CD14-positive monocyte (primary cell): ENCODE results near the gene UHMK1. TPM values are rescaled to one million over a fixed set of nuclear protein-coding genes. Genes with fewer than 3 reads are reported as not detected.
A peak's percentile ranks its signal among the peaks of the same experiment; 100 is the strongest.

Experiments used
- DNase-seq, 3 donors: peaks; one replicate each; pipeline ENCODE4 v3.0.0-alpha.2; 2011 to 2022
- H2AFZ ChIP-seq: 2 replicates; pipeline ENCODE4 v1.6.0; 2012; ENCODE audit warnings: mild to moderate bottlenecking, low read depth, low read length, inconsistent platforms; ENCODE audit not compliant: insufficient read depth, poor library complexity, severe bottlenecking
- H3K27ac ChIP-seq, 2 donors: 1 replicate in 1 of 2; 2 replicates in 1 of 2; pipeline ENCODE4 v1.5.1; 2012 to 2013; ENCODE audit warnings: low read length in 2 of 2, control low read depth in 1 of 2, inconsistent platforms in 1 of 2, low read depth in 1 of 2, mild to moderate bottlenecking in 1 of 2
- H3K27me3 ChIP-seq, 2 donors: one replicate each; pipeline versions ENCODE4 v1.6.0 to v1.6.1; 2011 to 2013; ENCODE audit warnings: low read length in 2 of 2; ENCODE audit not compliant: control insufficient read depth in 2 of 2, insufficient read depth in 2 of 2
- H3K36me3 ChIP-seq, 2 donors: replicated peaks in 1 of 2; 1 replicate in 1 of 2; 2 replicates in 1 of 2; pipeline versions ENCODE4 v1.5.1 to v1.6.1; 2012 to 2013; ENCODE audit warnings: low read length in 2 of 2, control low read depth in 1 of 2, inconsistent platforms in 1 of 2, mild to moderate bottlenecking in 1 of 2; ENCODE audit not compliant: insufficient read depth in 2 of 2, control insufficient read depth in 1 of 2
- H3K4me1 ChIP-seq, 2 donors: 1 replicate in 1 of 2; 2 replicates in 1 of 2; pipeline versions ENCODE4 v1.5.1 to v1.6.1; 2012 to 2013; ENCODE audit warnings: low read length in 2 of 2, control low read depth in 1 of 2, inconsistent platforms in 1 of 2, mild to moderate bottlenecking in 1 of 2, moderate library complexity in 1 of 2; ENCODE audit not compliant: insufficient read depth in 2 of 2, control insufficient read depth in 1 of 2
- H3K4me2 ChIP-seq: replicated peaks from 2 replicates; pipeline ENCODE3; 2012; ENCODE audit warnings: low read length, moderate library complexity, mild to moderate bottlenecking; ENCODE audit not compliant: poor library complexity, severe bottlenecking; ENCODE audit errors: extremely low read depth
- H3K4me3 ChIP-seq, 3 experiments: fragments of 200-600 bp in 1 of 3; sonication (generic) in 1 of 3; replicated peaks in 1 of 3; 1 replicate in 2 of 3; 2 replicates in 1 of 3; pipeline ENCODE4 v1.5.1; 2011 to 2013; ENCODE audit warnings: low read length in 3 of 3, mild to moderate bottlenecking in 3 of 3, control low read depth in 2 of 3, low read depth in 2 of 3, inconsistent platforms in 1 of 3, moderate library complexity in 1 of 3
- H3K79me2 ChIP-seq: 2 replicates; pipeline ENCODE4 v1.6.0; 2012; ENCODE audit warnings: mild to moderate bottlenecking, control low read depth, inconsistent platforms, low read length, moderate library complexity; ENCODE audit not compliant: insufficient read depth
- H3K9ac ChIP-seq: 2 replicates; pipeline ENCODE4 v1.6.0; 2017; ENCODE audit warnings: low read length, mild to moderate bottlenecking; ENCODE audit not compliant: insufficient read depth, poor library complexity, severe bottlenecking
- H3K9me3 ChIP-seq, 2 donors: replicated peaks in 1 of 2; 1 replicate in 1 of 2; 2 replicates in 1 of 2; pipeline versions ENCODE4 v1.5.1 to v1.6.1; 2012 to 2013; ENCODE audit warnings: low read length in 2 of 2, control low read depth in 1 of 2; ENCODE audit not compliant: control insufficient read depth in 1 of 2, insufficient read depth in 1 of 2
- H4K20me1 ChIP-seq: 2 replicates; pipeline ENCODE4 v1.6.0; 2012; ENCODE audit warnings: mild to moderate bottlenecking, low read length, control low read depth, moderate library complexity; ENCODE audit not compliant: insufficient read depth
- H3K27ac Mint-ChIP-seq, 7 donors: one replicate each; pipeline ENCODE4 v1.8.0; 2020; ENCODE audit warnings: mild to moderate bottlenecking in 7 of 7, mixed read lengths in 7 of 7, moderate library complexity in 6 of 7, inconsistent platforms in 2 of 7
- H3K27me3 Mint-ChIP-seq, 3 donors: one replicate each; pipeline ENCODE4 v1.8.0; 2021 to 2022; ENCODE audit warnings: low read depth in 3 of 3, mild to moderate bottlenecking in 3 of 3, mixed read lengths in 3 of 3, moderate library complexity in 3 of 3, inconsistent platforms in 1 of 3
- H3K36me3 Mint-ChIP-seq, 2 donors: one replicate each; pipeline ENCODE4 v1.8.0; 2020; ENCODE audit warnings: mixed read lengths in 2 of 2, inconsistent platforms in 1 of 2, mild to moderate bottlenecking in 1 of 2
- H3K4me1 Mint-ChIP-seq: one replicate; pipeline ENCODE4 v1.8.0; 2020; ENCODE audit warnings: mild to moderate bottlenecking, mixed read lengths
- H3K4me3 Mint-ChIP-seq, 2 donors: one replicate each; pipeline ENCODE4 v1.8.0; 2020; ENCODE audit warnings: mild to moderate bottlenecking in 2 of 2, mixed read lengths in 2 of 2, moderate library complexity in 1 of 2
- H3K9me3 Mint-ChIP-seq, 7 donors: one replicate each; pipeline ENCODE4 v1.8.0; 2020 to 2022; ENCODE audit warnings: mixed read lengths in 7 of 7, mild to moderate bottlenecking in 6 of 7, moderate library complexity in 6 of 7, inconsistent platforms in 2 of 7
- CTCF ChIP-seq: fragments of 200-600 bp; IDR thresholded peaks from one replicate; pipeline ENCODE4 v1.8.0; 2022; ENCODE audit warnings: antibody characterized with exemption, mild to moderate bottlenecking
- WGBS: methylation state at CpG from one replicate; pipeline ENCODE4 v1.1.5; 2013; ENCODE audit warnings: missing lambda C conversion rate; ENCODE audit not compliant: insufficient coverage; 5-methylcytosine and 5-hydroxymethylcytosine counted together
- intact Hi-C, 2 donors: fragments of 100-400 bp; cut with micrococcal nuclease; formaldehyde crosslinking; loops; one replicate each; pipeline versions ENCODE4 v1.15.0 to v1.15.1; 2023
- polyA plus RNA-seq, 3 donors: library from polyadenylated mRNA; depleted of rRNA in 1 of 3; unstranded in 2 of 3; stranded (reverse) in 1 of 3; fragments of 300-500 nt in 2 of 3; fragments of >200 nt in 1 of 3; fragmentation: Illumina TruSeq in 2 of 3; gene quantifications; 1 replicate in 2 of 3; 2 replicates in 1 of 3; pipeline ENCODE4 v1.2.3, GENCODE V29; 2012 to 2021

Gene UHMK1
- polyA plus RNA-seq, 3 donors, result 14.9 to 38.2 (median 27.7) TPM

- H3K4me3 ChIP-seq, result no peak overlapping the region
- intact Hi-C loops, result no loop called here
- H2AFZ ChIP-seq, result peak overlapping the region; percentile 33
- H3K27me3 ChIP-seq, result no peaks in the 10 kb centered on the region
- H3K27ac ChIP-seq, result no peak overlapping the region
- no peak overlapping the region for H3K4me2 ChIP-seq
- peaks cover 10% of the 10 kb centered on the region for H3K79me2 ChIP-seq
- Mint-ChIP-seq H3K27me3 (peaks cover 1 to 5% (median 3%) of the 10 kb centered on the region in 3 donors), H3K4me1 (peaks cover 14% of the 10 kb centered on the region), H3K36me3 (no peaks in the 10 kb centered on the region), H3K4me3 (no peak overlapping the region), H3K27ac (no peak overlapping the region), H3K9me3 (peaks cover 0 to 5% (median 0%) of the 10 kb centered on the region in 7 donors)
- DNase-seq, result no peak
- H3K9ac ChIP-seq, result no peak overlapping the region
- H3K9me3 ChIP-seq, result no peaks in the 10 kb centered on the region
- H4K20me1 ChIP-seq, result no peaks in the 10 kb centered on the region
- H3K36me3 ChIP-seq, result no peaks in the 10 kb centered on the region
- 100% methylated on average over 2 of the region's 3 CpGs for WGBS
- TF ChIP-seq CTCF, result no peak
- peaks cover 14 to 17% of the 10 kb centered on the region in 2 donors for H3K4me1 ChIP-seq
These were observed 59.9 kb downstream of the UHMK1 start for GRCh38 chr1:162557536-162557935.

DNA sequence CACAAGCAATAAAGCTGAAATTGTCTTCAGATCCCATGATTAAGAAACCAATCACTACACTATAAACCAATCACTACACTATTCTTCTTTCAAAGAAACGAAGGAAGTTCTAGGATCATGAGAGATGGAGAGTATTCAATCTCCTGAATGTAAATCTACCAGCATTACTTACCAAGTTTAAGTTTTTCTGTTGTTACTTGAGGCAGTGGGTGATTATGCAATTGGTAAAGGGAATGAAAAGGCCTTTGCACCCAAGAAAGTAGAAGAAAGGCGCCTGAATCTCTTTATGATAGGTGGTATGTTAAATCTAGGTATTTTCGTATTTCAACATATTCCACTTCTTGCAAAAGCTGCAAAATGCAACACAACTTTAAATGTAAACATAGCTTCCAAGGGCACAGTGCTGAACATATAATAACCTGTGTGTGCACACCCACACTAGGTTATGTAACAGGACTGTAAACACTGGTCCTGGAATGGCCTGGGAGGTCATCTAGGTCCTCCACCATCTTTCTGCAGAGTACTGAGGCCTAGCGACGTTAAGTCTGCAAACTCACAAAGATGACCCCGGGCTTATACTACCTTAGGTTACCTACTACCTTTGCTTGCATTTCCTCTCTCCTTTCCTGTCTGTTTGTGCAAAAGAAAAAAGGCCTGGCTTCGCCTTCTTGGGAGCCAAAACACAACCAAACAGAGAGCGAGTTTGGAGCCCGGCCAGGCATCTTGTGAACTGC is 62.9 kb downstream of the UHMK1 start:
- no peak for DNase-seq

More for the DNA sequence above, 62.9 kb downstream of the UHMK1 start:
- peaks cover 15 to 18% of the 10 kb centered on the region in 2 donors for H3K4me1 ChIP-seq
- peak overlapping the region; percentile 89 for H3K9ac ChIP-seq
- Mint-ChIP-seq H3K4me3 (peak overlapping the region; percentile 91 to 96), H3K36me3 (no peaks in the 10 kb centered on the region), H3K27ac (peak overlapping the region; percentile 80 to 96 (median 92)), H3K4me1 (peaks cover 21% of the 10 kb centered on the region), H3K9me3 (peaks cover 0 to 5% (median 0%) of the 10 kb centered on the region in 7 donors), H3K27me3 (peaks cover 0 to 7% (median 3%) of the 10 kb centered on the region in 3 donors)
- no peaks in the 10 kb centered on the region for H3K9me3 ChIP-seq
- H3K4me2 ChIP-seq, result peak overlapping the region; percentile 90
- peak overlapping the region; percentile 49 to 82 (median 53) for H3K4me3 ChIP-seq
- 59% methylated on average over 3 of the region's 9 CpGs for WGBS
- H4K20me1 ChIP-seq, result no peaks in the 10 kb centered on the region
- no peak for TF ChIP-seq CTCF
- H3K27me3 ChIP-seq, result no peaks in the 10 kb centered on the region
- peak overlapping the region; percentile 85 for H2AFZ ChIP-seq
- peaks cover 11% of the 10 kb centered on the region for H3K79me2 ChIP-seq
- intact Hi-C loops, result loop anchor here in 1 of 2 donors (5.0 kb wide), 1 partner anchor 63 kb away; the partner anchor contains the start of gene UHMK1
- no peaks in the 10 kb centered on the region for H3K36me3 ChIP-seq
- peak overlapping the region; percentile 29 to 85 for H3K27ac ChIP-seq
